HT-29 (cell line): Measurements from ENCODE around the gene TANGO6. TPM values are rescaled to one million over a fixed set of nuclear protein-coding genes. Genes with fewer than 3 reads are reported as not detected.

Experiments
- DNase-seq: peaks from one replicate; pipeline ENCODE4 v3.0.0-alpha.2; 2015; ENCODE audit warnings: low spot score
- total RNA-seq: library from RNA; depleted of rRNA; stranded (reverse); fragments of >200 nt; shearing (Covaris generic); gene quantifications from 2 replicates; pipeline ENCODE4 v1.2.3, GENCODE V29; 2014

The TANGO6 gene
- total RNA-seq, 1 experiment from 2014 or later, result 3.6 TPM

DNA sequence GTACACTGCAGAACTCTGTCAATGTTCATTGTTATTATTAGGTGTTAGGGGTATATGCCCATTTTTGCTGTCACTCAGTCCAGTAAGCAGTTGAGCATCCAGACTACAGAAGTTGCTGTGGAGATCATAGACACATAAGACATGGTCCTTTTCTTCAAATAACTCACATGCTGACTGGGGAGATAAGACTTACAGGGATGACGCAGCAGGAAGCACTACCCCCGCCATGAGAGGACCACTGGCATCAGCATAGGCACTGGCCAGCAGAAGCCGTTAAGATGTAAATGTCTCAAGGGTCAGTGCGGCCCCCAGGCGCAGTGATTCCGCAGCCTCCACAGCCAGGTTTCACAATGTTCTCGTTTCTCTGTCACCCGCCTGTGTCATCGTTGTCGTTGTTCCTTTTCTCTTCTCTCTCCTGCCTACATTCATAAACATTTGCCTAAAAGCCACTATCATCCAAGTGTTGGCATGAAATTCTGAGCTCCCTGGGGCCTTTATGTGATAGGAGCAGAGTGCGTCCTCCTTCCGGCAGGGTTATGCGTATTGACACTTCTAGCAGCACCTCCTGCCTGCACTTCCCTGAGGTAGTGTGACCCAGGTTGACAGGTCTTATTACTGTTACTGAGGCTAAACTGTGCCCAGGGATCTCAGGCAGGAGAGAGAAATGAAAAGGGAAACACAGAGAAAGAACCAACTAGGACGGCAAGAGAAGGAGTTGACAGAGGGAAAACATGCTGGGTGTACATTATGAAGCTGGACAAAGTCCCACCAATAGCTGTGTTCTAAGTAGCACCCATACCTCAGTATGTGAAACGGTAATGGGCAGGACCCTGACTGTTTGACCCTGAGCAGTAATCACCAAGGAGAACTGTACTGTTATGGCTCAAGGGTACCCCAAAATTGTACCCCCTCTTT is 17.9 kb downstream of the TANGO6 start:
- DNase-seq, result no peak

DNA sequence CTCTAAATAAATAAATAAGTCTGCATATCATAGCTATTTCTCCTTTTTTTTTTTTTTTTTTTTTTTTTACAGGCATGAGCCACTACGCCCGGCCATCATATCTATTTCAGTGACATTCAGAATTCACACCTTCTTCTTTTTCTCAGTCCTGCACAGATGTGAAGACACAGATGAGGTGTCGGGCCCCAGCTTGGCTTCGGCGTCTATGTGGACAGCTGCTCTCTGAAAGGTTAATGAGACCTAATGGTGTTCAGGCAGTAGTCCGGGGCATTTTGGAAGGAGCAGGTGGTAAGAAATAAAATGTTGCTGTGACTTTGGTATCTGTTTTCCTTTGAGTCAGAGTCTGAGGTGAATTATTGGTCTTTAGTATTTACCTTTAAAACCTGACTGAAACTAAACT is 23.6 kb downstream of the TANGO6 start:
- no peak for DNase-seq

DNA sequence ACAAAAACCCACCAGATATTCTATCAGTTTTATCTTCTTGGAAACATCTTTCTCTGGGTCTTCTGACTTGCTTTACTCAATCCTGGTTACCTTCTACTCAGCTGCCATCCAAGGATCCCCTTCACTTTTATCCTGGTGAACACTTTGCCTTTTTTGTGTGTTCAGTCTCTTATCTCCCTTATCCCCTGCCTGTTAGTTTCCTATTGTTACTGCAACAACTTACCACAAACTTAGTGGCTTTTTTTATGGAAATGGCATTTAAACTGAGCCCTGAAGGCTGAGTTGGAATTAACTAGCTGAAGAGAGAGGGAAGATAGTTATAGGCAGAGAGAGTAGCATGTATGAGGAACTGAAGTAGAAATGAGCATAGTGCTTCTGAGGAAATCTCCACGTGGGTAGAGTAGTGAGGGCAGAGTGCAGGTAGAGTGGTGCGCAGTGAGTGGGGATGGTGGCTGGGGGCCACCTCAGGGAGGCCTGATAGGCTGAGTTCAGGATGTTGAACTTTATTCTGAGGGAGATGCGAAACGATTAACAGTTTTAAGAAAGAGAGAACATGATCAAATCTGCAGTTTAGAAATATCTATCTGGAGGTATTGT is 26.3 kb downstream of the TANGO6 start:
- DNase-seq, result no peak

DNA sequence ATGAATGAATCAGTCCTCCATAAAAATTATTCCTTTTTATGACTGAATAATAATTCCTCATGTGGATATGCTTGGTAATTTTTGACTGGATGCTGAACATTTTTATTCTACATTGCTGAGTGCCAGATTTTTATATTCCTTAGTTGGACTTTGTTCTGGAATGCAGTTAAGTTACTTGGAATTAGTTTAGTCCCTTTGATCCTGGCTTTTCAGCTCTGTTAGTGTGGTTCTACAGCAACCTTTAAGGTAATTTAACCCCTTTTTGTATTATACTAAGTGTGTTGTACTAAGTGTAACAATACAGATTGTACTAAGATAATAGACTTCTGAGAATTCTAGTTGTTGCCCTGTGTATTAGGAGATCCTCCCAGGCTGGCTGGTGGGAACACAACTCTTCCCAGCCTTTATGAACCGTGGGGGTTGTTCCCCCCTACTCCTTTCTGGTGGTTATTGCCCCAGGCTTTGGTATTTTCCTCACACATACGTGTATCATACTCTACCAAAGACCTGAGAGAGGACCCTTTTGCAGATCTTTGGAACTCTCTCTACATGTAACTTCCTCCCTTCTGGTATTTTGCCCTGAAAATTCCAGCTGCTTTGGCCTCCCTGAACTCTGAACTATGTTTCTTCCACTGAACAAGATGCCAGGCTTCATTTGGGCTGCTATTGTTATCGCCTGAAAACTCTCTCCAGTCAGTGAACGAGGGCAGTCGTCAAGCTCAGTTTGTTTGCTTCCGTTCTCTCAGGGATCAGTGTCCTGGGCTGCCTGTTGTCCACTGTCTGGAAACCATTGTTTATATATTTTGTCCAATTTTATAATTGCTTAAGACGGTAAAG is 30.5 kb downstream of the TANGO6 start:
- peak; percentile 25 for DNase-seq

DNA sequence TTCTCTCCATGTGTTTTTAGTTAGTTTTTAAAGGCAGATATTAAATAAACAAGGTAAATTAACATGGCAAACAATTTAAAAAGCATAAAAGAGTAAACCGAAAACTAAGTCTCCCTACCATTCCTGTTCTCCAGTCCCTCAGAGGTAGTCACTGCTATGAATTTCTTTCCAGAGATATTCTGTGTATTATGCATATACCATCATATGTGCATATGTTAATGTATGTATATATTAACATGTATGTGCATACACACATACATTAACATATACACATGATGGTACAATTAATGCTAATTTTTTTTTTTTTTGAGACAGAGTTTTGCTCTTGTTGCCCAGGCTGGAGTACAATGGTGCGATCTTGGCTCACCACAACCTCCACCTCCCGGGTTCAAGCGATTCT is 32.5 kb downstream of the TANGO6 start:
- DNase-seq, result no peak

DNA sequence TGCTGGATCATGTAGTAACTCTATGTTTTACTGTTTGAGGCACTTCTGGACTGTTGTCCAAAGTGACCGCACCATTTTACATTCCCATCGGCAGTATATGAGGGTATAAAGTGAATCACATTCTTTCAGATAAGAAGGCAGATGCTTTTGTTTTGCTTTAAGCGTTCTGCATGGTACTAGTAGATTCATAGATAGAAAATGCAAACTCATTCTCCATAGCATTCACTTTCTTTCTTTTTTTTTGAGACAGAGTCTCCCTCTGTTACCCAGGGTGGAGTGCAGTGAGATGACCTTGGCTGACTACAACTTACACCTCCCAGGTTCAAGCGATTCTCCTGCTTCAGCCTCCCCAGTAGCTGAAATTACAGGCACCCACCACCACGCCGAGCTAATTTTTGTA is 40.4 kb downstream of the TANGO6 start:
- no peak for DNase-seq

DNA sequence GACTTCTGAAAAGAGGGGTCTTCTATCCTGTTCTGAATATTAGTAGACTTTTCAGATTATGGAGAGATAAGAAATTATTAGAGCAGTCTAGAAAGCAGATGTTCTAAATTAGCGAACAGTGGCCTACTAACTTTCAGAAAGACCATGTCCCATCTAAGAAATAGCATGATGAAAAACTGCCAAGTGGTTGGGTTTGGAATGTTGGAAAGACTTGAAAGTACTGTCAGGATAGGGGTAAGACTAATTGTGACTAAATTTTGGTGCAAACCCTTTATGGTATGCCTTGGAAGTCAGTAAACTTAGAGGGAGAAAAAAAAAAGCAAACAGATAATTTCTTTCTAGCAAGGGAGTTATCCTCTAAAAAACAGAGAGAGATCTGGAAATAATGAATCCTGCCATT is 41.1 kb downstream of the TANGO6 start:
- DNase-seq, result no peak

DNA sequence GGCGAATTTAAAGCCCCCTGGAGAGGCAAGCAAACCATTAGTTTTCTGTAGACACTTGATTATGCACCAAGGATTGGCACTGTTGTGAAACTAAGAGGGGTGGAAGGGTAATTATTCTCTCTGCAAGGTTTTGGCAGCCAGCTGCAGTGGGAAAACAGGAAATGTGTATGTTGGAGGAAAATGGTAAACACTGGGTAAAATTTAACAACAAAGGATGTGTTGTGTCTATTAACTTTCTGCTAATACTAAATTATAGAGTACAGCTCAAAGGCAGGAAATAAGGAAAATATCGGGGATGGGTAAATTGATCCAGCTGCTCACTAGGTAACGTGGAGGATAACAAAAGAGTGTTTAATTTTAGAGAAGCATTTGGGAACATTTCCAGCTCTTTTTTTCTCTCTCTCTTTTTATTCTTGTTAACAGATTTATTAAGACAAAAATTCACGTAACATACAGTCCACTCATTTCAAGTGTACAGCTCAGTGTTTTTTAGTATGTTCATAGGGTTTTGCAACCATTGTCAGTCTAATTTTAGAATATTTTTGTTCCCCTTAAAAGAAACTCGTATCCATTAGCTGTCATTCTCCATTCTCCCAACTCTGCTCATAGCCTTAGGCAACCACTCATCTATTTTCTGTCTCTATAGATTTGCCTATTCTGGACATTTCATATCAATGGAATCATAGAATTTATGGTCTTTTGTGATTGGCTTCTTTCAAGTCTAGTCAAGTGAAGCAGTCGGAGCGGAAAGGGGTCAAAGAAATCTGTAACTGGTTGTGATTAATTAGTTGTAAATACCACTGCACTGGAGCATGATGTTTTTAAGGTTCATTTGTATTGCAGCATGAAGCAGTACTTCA is 41.8 kb downstream of the TANGO6 start:
- no peak for DNase-seq

DNA sequence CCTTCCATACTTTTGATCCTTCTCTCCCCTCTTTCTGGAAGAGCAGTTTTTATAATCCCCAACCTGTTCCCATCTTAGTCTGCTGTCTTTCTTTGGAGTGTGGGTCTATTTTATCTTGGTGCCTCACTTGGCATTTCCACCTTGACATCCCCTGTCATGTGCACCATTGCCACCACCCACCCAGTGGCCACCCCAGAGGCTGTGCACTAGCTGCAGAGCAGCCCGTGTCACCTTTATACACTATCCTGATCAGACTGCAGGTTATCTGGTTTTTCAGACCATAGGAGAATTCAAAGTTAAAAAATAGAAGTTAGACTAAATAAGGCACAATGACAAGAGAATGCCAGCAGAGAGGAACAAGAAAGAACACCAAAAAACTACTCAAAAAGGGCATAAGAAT is 43.8 kb downstream of the TANGO6 start:
- no peak for DNase-seq

DNA sequence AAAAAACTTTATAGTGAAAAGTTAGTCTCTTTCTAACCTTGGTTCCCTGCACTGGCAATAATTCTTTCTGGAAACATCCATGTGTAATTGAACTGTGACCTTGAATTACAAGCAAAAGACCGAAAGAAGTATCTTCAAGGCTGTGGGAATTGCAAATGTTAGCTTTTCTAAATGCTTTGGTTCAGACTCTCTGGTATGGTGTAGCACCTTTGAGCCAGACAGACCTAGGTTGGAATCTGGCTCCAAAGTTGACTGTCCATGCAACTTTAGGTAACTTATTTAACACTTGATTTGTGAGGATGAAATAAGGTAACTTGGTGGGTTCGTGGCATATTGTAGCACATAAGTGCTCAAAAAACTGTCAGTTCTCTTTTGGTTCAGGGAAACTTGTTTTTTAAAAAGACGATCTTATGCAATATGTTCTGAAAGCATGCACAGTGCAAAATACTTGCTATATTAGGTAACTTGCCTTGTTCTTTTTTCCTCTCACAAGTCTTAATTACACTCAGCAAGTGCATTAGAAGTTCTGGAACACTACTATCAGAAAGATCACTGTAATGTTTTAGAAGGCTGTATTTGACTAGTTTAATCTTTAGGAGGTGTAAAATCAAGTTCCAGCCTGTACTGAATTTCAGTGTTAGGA is 46.3 kb downstream of the TANGO6 start:
- DNase-seq, result no peak

DNA sequence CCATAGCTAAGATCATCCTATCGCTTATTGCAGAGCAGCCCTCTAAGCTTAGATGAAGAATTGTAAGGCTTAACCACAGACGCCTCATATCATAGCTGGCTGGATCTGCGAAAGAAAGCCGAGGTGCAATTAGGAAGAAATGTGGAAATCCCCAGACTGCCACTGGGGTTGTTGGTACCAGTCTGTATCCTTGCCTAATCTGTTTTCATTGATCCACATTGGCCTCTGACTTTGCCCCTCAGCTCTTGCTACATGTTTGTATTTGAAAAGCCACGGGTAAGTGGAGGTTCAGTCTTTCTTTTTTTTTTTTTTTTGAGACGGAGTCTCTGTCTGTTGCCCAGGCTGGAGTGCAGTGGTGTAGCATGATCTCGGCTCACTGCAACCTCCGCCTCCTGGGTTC is 48.9 kb downstream of the TANGO6 start:
- no peak for DNase-seq

DNA sequence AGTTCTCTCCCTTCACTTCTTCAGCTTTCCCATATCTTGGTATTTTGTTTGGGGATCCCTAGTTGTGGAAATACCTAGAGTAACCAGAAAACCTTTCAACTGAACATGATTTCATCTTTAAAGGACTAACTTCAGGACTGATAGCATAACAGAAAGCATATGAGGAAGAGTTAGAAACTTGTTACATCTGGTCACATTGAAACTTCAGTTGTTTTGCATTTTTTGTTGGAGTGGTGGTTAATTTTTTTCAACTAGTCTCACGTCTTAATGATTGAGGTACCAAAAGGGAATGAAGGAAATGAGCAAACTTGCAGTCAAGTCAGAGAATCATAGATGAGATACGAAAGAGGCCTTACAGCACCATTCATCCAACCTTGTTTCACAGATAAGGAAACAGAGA is 49.6 kb downstream of the TANGO6 start:
- no peak for DNase-seq

DNA sequence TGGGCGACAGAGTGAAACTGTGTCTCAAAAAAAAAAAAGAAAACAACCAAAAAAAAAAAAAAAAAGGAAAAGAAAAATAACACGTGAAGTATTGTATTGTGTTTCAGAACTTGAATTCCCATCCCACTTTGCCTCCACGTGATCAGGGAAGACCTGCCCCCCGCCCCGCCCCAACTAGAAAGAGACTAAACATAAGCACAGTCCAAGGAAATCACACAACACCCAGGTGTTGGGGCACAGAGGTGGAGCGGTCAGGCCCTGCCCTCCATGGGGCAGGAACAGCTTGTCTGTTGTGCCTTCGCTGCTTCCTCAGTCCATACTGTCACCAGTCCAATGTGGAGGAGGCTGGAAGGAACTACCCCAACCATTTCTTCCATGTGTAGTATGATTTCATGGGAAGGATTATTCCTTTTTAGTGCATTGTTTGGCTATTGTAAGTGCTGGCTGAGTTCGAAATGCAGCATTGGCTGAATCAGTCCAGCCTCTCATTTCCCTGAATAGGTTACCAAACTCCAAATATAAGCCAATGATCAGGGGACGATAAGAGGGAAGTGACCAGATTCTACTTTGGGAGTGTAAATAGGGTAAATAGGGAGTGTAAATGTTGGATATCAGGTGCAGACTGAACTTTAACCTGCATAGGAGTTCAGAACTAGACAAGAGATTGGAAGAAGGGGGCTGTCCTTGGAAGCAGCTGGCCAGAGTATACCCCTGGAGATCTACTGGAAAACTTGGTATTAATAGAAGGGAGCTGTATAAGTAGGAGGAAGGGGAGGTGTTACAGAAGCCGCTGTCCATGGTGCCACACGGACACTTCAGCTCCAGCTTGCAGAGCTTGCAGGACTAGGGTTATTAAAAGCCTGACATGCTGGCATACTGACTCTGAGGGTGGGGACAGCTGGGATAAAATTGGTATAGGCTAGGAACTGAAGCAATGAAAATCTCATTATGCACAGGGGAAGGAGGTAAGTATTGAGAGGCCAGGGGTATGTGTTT is 50.7 kb downstream of the TANGO6 start:
- peak; percentile 48 for DNase-seq

DNA sequence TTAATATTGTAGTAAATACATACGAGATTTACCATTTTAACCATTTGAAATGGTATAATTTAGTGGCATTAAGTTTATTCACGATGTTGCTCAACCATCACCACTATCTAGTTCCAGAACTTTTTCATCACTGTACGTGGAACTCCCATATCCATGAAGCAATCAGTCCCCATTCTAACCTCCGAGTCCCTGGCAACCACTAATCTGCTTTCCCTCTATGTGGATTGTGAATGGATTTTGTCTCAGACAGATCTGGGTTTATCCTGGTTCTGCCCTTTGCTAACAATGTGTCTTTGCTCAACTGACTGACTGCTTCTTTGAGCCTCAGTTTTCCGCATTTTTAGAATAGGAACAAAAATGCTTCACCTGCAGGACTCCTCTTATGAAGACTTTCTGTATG is 51.4 kb downstream of the TANGO6 start:
- no peak for DNase-seq

DNA sequence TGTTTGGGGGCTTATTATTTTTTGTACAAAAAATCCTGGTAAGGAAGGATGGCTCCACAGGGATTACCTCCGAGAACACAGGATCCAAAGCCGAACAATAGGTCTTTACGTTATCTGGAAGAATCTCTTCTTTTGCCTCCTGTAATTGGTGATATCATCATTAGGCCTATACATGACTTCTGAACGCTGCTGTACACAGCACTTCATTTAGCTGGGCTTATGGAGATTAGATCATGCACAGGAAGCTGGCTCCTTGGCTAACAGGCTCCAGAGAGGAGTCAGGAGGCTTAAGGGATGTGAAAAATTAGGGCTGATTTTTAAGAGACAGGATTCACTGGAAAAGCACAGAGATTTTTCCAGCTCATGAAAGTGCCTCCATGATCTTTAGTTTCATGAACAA is 54.7 kb downstream of the TANGO6 start:
- no peak for DNase-seq

DNA sequence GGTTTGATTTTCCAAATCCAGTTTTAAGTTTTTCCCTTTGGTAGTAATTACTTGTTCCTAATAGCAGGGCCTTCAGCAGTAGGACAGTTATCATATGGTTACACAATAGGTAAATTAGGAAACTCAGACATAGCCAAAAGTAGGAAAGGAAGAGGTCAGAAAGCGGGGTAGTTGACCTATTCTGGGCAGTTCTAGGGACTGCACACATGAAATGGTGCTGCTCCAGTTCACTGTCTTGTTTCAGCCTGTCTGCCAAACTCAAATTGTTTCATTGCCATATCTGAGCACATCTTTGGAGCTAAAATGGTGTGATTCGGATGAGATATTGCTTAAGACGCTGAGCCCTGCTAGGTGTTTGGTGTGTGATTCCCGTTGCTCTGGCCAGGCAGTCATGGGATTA is 56.7 kb downstream of the TANGO6 start:
- no peak for DNase-seq

DNA sequence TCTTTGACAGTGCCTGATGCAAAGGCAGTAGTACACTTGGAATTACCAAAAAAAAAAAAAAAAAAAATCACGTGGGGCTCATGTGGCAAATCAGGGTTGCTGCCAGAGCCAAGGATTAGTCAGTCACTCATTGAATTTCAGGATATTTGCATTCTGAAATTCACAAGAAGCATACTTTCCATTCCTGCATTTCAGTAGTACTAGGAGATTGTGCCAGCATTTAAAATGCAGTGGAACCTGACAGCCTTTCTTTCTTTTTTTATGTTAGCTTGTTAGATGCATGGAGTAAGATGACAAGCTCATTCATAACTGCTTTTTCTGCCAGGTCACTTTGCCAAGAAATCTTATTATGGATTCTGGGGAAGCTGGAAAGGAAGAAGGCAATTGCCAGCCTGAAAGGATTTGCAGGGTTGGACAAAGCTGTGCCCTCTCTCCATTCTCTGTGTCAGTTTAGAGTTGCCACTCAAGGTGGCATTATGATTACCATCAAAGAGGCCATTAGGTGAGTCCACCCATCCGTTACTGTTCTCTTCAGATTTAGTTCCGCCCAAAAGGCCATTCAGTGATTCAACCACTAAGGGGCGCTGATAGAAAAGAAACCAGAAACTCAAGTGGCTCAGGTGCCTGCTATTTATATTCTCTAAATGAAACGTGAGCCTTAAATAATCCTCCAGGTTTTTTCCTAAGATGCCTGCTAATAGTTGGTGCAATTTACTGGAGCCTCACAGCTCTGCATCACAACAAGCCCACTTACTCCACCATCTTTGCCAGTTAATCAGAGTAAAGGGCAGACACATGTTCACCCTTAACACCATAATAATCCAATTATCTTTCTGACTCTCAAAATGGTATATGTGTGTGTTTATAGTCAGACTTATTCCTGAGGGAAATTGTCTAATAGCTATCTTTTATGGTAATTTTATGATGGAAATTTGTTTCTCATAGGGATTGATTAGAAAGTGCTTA is 59.0 kb downstream of the TANGO6 start:
- DNase-seq, result peak; percentile 88

DNA sequence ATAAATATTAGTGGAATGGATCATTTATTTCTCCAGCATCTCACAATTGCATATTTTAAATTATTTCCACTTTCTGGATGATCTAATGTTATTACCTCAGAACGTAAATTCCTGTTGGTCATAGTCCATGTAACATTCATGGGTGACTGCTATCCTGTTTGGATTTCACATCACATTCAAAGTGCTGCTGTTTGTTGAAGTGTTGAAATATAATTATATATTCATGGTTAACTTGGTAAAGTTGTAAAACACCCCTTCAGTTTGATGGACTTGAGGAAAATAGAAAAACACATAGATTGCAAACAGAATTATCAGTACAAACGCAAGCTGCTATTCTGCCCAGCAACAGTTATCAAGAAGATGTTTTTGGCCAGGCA is 59.6 kb downstream of the TANGO6 start:
- no peak for DNase-seq
